HFFc6 (cell line): ENCODE measurements around the gene TFPI. TPM values are rescaled to one million over a fixed set of nuclear protein-coding genes. Genes with fewer than 3 reads are reported as not detected.

Experiments
- DNase-seq: peaks from one replicate; pipeline ENCODE4 v3.0.0-alpha.2; 2018
- H3K27ac Mint-ChIP-seq: 2 replicates; pipeline ENCODE4 v1.8.0; 2020; ENCODE audit warnings: mild to moderate bottlenecking, mixed read lengths
- H3K27me3 Mint-ChIP-seq: 2 replicates; pipeline ENCODE4 v1.8.0; 2021; ENCODE audit warnings: mild to moderate bottlenecking, moderate library complexity, mixed read lengths; ENCODE audit not compliant: insufficient read depth
- H3K36me3 Mint-ChIP-seq: 2 replicates; pipeline ENCODE4 v1.8.0; 2021; ENCODE audit warnings: low read depth, mixed read lengths
- H3K4me1 Mint-ChIP-seq: 2 replicates; pipeline ENCODE4 v1.8.0; 2020; ENCODE audit warnings: low read depth, mixed read lengths
- H3K4me3 Mint-ChIP-seq: 2 replicates; pipeline ENCODE4 v1.8.0; 2020; ENCODE audit warnings: mild to moderate bottlenecking, moderate library complexity, mixed read lengths
- H3K9me3 Mint-ChIP-seq: 2 replicates; pipeline ENCODE4 v1.8.0; 2020; ENCODE audit warnings: mild to moderate bottlenecking, mixed read lengths
- CTCF ChIP-seq: fragments of 200-600 bp; sonication (generic); IDR thresholded peaks from 2 replicates; pipeline ENCODE4 v1.5.0; 2021; ENCODE audit warnings: antibody characterized with exemption, mild to moderate bottlenecking
- total RNA-seq, 6 experiments: library from RNA; stranded (reverse); fragmentation: NEBNext Ultra II Directional; extraction: Animal tissue kit (Norgen Biotek cat#: 25700); gene quantifications; 2 replicates in 1 of 6; 3 replicates in 5 of 6; pipeline ENCODE4 v1.2.3, GENCODE V29; 2021

The TFPI gene
- total RNA-seq, 6 experiments from 2014 or later, result 25.4 to 42.4 (median 34.7) TPM

GRCh38 chr2:187500585-187501359 is 53.5 kb downstream of the TFPI start:
- no peaks in the 10 kb centered on the region for H3K27me3 Mint-ChIP-seq
- DNase-seq, result peak; percentile 55

DNA sequence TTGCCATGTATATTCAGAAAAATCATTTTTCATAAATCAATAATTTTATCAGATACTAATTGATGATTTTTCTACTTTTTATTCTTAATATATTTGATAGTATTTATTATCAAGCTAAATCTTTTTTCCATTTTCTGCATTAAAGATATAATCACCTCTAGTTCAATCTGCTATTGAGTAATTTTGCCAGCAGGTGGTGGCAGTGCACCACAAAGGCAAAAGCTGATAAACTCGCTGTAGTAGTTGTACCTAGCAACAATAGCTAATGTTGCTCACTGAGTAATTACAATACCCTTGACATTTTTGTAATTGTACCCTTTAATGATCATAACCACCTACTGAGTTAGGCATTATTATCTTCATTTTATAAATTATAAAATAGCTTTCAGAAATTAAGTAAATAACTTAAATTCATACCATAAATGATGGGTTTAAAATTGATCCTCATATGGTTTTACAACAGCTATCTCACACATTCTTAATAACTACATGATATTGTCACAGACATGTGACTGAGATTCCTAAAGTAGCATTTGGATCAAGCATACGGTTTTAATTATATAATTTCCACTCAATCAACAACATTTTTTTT is 54.2 kb downstream of the TFPI start:
- peak; percentile 96 for TF ChIP-seq CTCF
- Mint-ChIP-seq H3K36me3 (peaks cover 3% of the 10 kb centered on the region), H3K9me3 (no peaks in the 10 kb centered on the region), H3K4me1 (peaks cover 31% of the 10 kb centered on the region), H3K27me3 (no peaks in the 10 kb centered on the region), H3K27ac (no peak overlapping the region), H3K4me3 (no peak overlapping the region)
- DNase-seq, result peak; percentile 62

More at GRCh38 chr2:187500585-187501359, 53.5 kb downstream of the TFPI start:
- no peak overlapping the region for H3K4me3 Mint-ChIP-seq
- H3K4me1 Mint-ChIP-seq, result peaks cover 31% of the 10 kb centered on the region
- H3K9me3 Mint-ChIP-seq, result no peaks in the 10 kb centered on the region
- H3K27ac Mint-ChIP-seq, result peak overlapping the region; percentile 34
- H3K36me3 Mint-ChIP-seq, result no peaks in the 10 kb centered on the region
- TF ChIP-seq CTCF, result peak; percentile 72

GRCh38 chr2:187497858-187498463 is 56.3 kb downstream of the TFPI start:
- Mint-ChIP-seq H3K36me3 (peaks cover 24% of the 10 kb centered on the region), H3K4me3 (no peak overlapping the region), H3K27ac (no peak overlapping the region), H3K27me3 (no peaks in the 10 kb centered on the region), H3K9me3 (peaks cover 14% of the 10 kb centered on the region), H3K4me1 (peaks cover 21% of the 10 kb centered on the region)
- peak; percentile 85 for TF ChIP-seq CTCF
- no peak for DNase-seq

GRCh38 chr2:187497140-187497539 is 57.1 kb downstream of the TFPI start:
- no peak for DNase-seq
- H3K27ac Mint-ChIP-seq, result no peak overlapping the region
- TF ChIP-seq CTCF, result no peak
- H3K9me3 Mint-ChIP-seq, result peaks cover 18% of the 10 kb centered on the region
- no peak overlapping the region for H3K4me3 Mint-ChIP-seq
- no peaks in the 10 kb centered on the region; the same call in 1 of the 2 replicates for H3K27me3 Mint-ChIP-seq
- peaks cover 31% of the 10 kb centered on the region for H3K36me3 Mint-ChIP-seq
- H3K4me1 Mint-ChIP-seq, result peaks cover 15% of the 10 kb centered on the region

DNA sequence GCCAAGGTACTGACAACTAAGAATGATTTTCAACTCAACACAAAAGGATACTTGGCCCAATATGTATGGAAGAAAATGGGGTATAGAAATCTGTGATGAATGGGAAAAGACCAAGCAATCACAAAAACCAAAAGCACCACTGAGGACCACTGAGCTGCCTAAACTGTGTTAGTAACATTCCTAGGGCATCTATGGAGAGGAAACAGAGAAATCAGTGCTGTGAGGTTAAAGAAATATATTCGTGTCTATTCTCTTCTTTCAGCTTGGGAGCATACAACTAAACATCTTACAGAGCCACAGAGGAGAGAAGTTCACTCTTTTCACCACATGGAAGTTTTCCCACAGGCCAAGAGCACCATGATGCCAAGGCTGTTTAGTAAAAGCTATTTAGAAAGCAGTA is 58.9 kb downstream of the TFPI start:
- H3K4me3 Mint-ChIP-seq, result no peak overlapping the region
- peaks cover 18% of the 10 kb centered on the region for H3K9me3 Mint-ChIP-seq
- H3K27ac Mint-ChIP-seq, result no peak overlapping the region
- TF ChIP-seq CTCF, result no peak
- H3K27me3 Mint-ChIP-seq, result no peaks in the 10 kb centered on the region; the same call in 1 of the 2 replicates
- peaks cover 36% of the 10 kb centered on the region for H3K36me3 Mint-ChIP-seq
- H3K4me1 Mint-ChIP-seq, result no peaks in the 10 kb centered on the region
- no peak for DNase-seq
